HG03039 (cell line): Measurements from ENCODE around the gene NAT9.

ENCODE experiments used
- ATAC-seq: cut with Tn5 transposase; IDR thresholded peaks from one replicate; pipeline ENCODE4 v1.9.1; 2021; ENCODE audit warnings: mild to moderate bottlenecking, moderate library complexity; ENCODE audit not compliant: unreplicated experiment

NAT9 gene

DNA sequence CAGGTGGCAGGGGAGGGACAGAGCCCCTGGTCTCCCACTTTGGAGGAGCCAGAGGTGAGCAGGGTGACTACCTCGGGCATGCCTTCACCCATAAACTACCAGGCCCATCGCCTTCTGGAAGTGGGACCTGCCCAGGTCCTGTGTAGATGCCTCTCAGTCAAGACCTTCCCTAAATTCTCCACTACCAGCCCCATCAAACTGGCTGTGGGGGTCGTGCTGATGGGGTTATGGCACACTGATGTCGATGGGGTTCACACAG lies 44.9 kb downstream of the NAT9 start:
- ATAC-seq: no peak

DNA sequence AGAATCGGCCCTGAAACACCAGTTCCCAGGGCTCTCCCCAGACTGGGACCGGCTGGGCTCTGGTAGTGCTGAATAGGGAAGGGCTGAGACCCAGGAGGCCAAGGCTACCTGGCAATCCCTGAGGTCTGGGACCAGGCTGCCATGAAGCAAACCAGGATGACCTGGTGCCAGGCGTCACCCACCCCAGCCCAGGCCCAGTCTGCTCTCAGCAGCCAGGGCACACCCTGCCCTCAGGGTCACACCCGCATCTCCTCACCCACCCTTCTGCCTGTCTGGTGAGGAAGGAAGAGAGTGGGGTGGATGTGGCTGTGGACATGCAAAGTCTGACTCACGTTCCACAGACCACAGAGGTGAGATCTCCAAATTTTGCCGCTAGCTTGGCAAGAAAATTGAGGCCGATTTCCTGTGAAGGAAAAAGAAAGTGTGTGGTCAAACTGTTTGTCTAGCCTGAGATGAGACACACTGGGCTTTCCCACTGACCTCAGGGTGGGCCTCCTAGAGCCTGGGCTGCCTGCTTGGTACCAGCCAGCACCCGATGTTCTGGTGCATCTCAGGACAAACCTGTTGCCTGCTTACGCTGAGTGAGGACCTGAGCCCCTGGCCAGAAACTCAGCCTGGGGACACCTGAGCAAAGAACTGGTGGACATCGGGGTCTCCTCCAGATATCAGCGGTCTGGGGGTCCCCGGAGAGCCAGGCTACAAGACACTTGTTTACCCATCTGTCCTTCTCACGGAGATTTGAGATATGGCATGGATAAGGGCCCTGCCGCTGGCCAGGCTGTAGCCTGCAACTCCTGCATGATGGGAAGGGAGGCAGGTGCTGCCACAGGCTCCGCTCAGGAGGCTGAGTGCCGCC lies 45.4 kb downstream of the NAT9 start:
- ATAC-seq: no peak

DNA sequence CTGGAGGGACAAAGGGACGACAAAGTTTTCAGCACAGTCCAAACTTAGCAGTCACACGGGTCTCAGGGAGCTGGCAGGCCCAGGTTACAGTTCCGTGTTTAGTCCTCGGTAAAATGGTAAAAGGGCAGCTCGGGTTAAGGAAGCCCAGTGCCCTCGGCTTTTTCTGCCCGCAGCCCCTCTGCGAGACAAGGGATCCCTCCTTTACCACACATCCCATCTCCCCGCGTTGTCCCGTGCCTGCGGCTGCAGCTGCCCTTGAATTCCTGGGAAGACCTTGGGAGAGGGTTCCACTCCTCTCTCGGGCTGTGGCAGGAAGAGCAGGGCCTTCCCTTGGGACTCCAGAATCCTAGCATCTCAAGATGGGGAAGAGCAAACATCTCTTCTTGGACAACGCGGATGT lies 46.3 kb downstream of the NAT9 start:
- ATAC-seq: no peak

DNA sequence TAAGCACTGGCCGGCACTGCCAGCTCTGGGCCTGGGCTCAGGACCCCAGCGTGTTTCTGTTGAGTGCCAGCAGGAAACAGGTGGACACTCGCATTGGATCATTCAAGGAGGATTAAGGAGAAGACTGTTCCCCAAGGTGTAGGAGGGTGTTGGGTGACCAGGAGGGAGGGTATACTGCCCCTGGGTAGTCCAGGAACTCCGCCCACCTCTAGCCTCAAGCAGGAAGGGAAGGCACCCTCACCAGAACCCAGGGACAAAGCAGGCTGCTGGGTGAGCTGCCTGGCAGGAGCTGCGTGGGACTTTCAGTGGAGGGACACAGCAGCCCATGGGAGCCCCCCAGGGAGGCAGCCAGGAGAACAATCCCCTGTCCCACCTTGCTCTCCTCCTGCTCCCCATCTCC lies 46.8 kb downstream of the NAT9 start:
- no peak for ATAC-seq

DNA sequence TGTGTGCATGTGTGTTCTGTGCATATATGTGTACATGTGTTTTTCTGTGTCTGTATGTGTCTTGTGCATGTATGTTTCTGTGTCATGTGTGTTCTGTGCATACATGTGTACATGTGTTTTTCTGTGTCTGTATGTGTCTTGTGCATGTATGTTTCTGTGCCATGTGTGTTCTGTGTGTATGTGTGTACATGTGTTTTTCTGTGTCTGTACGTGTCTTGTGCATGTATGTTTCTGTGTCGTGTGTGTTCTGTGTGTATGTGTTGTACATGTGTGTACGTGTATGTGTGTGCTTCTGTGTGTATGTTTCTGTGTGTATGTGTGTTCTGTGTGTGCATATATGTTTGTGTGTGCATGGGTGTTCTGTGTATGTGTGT lies 47.5 kb downstream of the NAT9 start:
- ATAC-seq: no peak

DNA sequence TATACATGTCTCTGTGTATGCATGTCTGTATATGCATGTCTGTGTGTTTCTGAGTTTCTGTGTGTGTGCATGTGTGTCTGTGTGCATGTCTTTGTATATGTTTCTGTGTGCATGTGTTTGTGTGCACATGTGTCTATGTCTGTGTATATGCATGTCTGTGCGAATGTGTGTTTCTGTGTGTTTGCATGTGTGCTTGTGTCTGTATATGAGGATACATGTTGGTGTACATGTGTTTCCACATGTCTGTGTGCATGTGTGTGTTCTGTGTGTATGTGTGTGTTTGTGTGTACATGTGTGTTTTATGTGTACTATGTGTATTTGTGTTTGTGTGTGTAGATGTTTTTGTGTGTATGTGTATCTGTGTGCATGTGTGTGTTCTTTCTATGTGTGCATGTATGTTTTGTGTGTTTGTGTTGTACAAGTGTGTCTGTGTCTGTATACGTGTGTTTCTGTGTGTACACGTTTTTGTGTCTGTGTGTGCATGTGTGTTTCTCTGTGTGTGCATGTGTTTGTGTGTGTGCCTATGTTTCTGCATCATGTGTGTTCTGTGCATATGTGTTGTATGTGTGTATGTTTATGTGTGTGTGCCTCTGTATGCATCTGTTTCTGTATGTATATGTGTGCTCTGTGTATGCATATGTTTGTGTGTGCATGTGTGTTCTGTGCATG lies 48.0 kb downstream of the NAT9 start:
- ATAC-seq: no peak

DNA sequence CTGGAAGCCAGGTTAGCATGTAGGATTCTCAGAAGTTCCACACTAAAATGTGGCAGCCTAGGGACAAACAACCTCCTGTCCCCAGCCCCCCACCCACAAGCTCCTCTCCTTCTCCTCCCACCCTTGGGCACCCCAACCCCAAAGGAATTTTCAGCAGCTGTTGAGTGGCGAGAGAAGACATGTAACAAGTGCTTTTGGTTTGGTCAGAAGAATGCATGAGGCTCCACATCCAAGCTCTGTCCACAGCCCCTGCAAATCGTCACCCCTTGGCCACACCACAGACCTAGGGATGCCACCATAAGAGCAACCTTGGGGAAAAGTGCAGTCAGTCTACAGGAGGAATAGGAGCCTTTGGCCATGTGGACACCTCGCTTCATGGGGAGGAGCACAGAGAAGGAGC lies 51.0 kb downstream of the NAT9 start:
- ATAC-seq: no peak

DNA sequence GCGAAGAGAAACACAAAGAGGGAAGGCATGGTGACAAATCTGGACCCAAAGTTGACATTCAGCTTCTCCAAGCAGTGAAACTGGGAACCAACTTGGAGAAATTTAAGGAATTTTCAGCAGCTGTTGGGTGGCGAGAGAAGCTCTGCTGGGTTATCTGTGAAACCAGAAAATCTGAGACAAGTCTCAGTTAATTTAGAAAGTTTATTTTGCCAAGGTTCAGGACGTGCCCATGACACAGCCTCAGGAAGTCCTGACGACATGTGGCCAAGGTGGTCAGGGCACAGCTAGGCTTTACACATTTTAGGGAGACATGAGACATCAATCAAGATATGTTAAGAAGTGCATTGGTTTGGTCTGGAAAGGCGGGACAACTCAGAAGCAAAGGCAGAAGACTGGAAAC lies 52.3 kb downstream of the NAT9 start:
- no peak for ATAC-seq

DNA sequence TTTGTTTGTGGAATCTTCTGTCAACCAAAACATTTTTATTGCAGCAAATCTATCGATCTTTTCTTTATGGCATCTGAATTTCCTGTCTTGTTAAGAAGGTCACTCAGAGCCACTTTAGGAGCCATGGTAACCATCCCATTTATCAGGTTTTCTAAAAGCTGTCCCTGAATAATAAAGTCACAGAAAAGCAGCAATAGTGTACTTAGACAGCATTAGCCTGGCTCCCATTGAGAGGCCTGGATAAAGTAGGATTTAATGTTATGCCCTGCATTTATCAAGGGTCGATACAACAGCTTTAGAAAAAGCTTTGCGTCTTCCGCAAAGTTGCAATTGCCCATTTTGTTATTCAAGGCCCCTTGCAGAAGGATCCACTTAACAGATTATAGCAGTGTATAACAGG lies 53.4 kb downstream of the NAT9 start:
- no peak for ATAC-seq
